Testis (tissue), 2 donors: ENCODE results near the gene BICRAL.

Experiments
- POLR2A ChIP-seq: fragments of 450-650 bp; IDR thresholded peaks from one replicate; pipeline ENCODE4 v1.6.1; 2017; ENCODE audit warnings: antibody characterized with exemption, mild to moderate bottlenecking, moderate library complexity
- TF ChIP-seq, protein P1 (sequence below), 3 experiments: fragments of 450-650 bp in 2 of 3; fragments of 200-600 bp in 1 of 3; sonication (generic) in 1 of 3; IDR thresholded peaks; one replicate each; pipeline ENCODE4 v1.5.1; 2016 to 2019; ENCODE audit warnings: antibody characterized with exemption in 3 of 3, mild to moderate bottlenecking in 2 of 3, moderate library complexity in 1 of 3

DNA sequence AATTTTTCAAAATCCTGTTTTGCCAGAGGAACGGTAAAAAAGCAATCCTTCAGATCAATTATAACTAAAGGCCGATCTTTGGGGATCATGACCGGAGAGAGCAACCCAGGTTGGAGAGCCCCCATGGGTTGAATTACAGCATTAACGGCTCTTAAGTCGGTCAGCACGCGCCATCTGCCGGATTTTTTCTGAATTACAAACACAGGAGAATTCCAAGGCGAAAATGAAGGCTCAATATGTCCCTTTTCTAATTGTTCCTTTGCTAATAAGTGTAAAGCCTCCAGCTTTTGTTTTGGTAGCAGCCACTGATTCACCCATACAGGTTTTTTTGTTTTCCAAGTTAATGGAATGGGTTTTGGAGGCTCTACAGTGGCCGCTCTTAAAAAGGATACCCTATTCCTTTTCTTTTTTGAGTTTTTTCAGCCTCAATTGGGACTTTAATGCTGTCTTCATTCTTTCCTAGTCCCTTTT lies 117.1 kb downstream of the BICRAL start:
- TF ChIP-seq, protein P1, sequence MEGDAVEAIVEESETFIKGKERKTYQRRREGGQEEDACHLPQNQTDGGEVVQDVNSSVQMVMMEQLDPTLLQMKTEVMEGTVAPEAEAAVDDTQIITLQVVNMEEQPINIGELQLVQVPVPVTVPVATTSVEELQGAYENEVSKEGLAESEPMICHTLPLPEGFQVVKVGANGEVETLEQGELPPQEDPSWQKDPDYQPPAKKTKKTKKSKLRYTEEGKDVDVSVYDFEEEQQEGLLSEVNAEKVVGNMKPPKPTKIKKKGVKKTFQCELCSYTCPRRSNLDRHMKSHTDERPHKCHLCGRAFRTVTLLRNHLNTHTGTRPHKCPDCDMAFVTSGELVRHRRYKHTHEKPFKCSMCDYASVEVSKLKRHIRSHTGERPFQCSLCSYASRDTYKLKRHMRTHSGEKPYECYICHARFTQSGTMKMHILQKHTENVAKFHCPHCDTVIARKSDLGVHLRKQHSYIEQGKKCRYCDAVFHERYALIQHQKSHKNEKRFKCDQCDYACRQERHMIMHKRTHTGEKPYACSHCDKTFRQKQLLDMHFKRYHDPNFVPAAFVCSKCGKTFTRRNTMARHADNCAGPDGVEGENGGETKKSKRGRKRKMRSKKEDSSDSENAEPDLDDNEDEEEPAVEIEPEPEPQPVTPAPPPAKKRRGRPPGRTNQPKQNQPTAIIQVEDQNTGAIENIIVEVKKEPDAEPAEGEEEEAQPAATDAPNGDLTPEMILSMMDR (IDR thresholded peaks at IDR 0.05): peak; percentile 67 to 82 (median 73)
- TF ChIP-seq POLR2A: no peak
